ENCODE data around the gene GABPB2.

GRCh38 chr1:151158326-151158725 lies 87.8 kb downstream of the GABPB2 start:
- TF ChIP-seq EZH2 (optimal IDR thresholded peaks at IDR 0.05; ENCODE audit: low read depth, low read length) (no peak), CTCF (IDR thresholded peaks at IDR 0.05; ENCODE audit: low read length) (no peak), EZH2phosphoT487 (IDR thresholded peaks at IDR 0.05; ENCODE audit: low read length) (no peak)
